Measurements from ENCODE around the gene FGF14. TPM values are rescaled to one million over a fixed set of nuclear protein-coding genes. Genes with fewer than 3 reads are reported as not detected.

Gene FGF14
- 4.6 and 5.0 TPM in 2 replicates for total RNA-seq
- long read RNA-seq, partial matches to known transcripts, result 2 of 3 reads
- long read RNA-seq, other reads (novel, unspliced or antisense), result 1 of 3 reads

DNA sequence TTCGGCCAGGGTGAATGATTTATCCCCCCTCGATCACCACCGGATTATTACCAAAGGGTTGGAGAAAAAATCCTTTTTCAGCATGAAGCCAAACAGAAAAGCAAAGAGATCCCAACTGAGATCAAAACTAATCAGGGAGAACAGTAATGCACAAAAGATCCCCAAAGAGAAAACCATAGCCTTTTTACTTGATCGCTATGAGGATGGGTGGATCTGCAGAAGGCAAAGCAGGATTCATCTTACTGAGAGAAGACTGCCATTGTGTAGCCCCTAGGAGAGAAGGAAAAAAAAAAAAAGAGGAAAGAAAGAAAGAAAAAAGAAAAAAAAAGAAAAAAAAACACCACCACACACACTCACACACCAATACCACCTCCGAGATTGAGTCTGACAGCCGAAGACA lies at the start of gene FGF14:
Gene FGF14 (minus strand): TSS at position 283 of the 400 bp plus-strand sequence.
- TF ChIP-seq, protein P1, sequence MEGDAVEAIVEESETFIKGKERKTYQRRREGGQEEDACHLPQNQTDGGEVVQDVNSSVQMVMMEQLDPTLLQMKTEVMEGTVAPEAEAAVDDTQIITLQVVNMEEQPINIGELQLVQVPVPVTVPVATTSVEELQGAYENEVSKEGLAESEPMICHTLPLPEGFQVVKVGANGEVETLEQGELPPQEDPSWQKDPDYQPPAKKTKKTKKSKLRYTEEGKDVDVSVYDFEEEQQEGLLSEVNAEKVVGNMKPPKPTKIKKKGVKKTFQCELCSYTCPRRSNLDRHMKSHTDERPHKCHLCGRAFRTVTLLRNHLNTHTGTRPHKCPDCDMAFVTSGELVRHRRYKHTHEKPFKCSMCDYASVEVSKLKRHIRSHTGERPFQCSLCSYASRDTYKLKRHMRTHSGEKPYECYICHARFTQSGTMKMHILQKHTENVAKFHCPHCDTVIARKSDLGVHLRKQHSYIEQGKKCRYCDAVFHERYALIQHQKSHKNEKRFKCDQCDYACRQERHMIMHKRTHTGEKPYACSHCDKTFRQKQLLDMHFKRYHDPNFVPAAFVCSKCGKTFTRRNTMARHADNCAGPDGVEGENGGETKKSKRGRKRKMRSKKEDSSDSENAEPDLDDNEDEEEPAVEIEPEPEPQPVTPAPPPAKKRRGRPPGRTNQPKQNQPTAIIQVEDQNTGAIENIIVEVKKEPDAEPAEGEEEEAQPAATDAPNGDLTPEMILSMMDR (IDR thresholded peaks at IDR 0.05; ENCODE audit: unreplicated experiment), result no peak
- Mint-ChIP-seq H3K4me3 (ENCODE audit: low read depth) (peak within 1 kb of the TSS; percentile 40), H3K27ac (peak within 1 kb of the TSS; percentile 21), H3K36me3 (ENCODE audit: insufficient read depth) (no peaks in the 10 kb centered on the region), H3K27me3 (peaks cover 70% of the 10 kb centered on the region), H3K9me3 (ENCODE audit: low read depth) (no peaks in the 10 kb centered on the region), H3K4me1 (ENCODE audit: low read depth) (peaks cover 13% of the 10 kb centered on the region)
- no peak for DNase-seq (ENCODE audit: low spot score, unreplicated experiment)

DNA sequence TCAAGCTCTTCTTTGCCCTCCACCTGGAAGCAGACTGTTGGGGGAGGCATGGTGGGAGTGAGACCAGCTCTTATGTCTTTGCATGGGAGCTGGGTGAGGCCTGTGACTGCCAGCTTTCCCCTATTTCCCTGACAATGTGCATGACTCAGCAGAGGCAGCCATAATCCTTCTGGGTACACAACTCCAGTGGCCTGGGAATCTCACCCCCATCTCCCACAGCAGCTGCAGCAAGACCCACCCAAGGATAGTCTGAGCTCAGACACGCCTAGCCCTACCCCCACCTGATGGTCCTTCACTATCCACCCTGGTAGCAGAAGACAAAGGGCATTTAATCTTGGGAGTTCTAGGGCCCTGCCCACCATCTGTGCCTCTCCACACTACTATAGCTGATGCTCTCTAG lies 41.4 kb upstream of the FGF14 start:
- DNase-seq (ENCODE audit: low spot score, unreplicated experiment), result no peak
- TF ChIP-seq, protein P1 (IDR thresholded peaks at IDR 0.05; ENCODE audit: unreplicated experiment), result no peak
- no peaks in the 10 kb centered on the region for H3K4me1 Mint-ChIP-seq (ENCODE audit: low read depth)
- H3K4me3 Mint-ChIP-seq (ENCODE audit: low read depth), result no peak overlapping the region
- H3K27me3 Mint-ChIP-seq, result no peaks in the 10 kb centered on the region
- no peaks in the 10 kb centered on the region for H3K36me3 Mint-ChIP-seq (ENCODE audit: insufficient read depth)
- peaks cover 8% of the 10 kb centered on the region for H3K9me3 Mint-ChIP-seq (ENCODE audit: low read depth)
- no peak overlapping the region for H3K27ac Mint-ChIP-seq

DNA sequence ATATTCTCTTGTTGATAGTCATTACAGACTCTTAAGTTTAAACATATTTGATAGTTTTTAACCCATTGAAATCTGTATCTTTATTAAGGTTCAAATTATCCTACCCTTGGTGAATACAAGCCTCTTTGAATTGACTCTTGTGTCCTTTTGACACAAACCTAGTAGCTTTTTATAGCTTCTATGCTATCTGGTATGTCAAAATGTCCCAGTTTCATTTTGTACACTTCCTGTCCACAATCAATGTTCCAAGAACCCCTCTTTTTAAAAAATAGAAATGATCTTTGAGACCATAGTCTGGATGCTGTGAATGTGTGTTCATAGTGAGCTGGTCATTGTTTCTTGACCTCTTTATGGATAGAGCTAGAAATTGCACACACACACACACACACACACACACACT lies 39.2 kb upstream of the FGF14 start:
- Mint-ChIP-seq H3K36me3 (ENCODE audit: insufficient read depth) (no peaks in the 10 kb centered on the region), H3K27ac (no peak overlapping the region), H3K4me3 (ENCODE audit: low read depth) (no peak overlapping the region), H3K4me1 (ENCODE audit: low read depth) (no peaks in the 10 kb centered on the region), H3K9me3 (ENCODE audit: low read depth) (peaks cover 4% of the 10 kb centered on the region), H3K27me3 (no peaks in the 10 kb centered on the region)
- TF ChIP-seq, protein P1 (IDR thresholded peaks at IDR 0.05; ENCODE audit: unreplicated experiment), result no peak
- no peak for DNase-seq (ENCODE audit: low spot score, unreplicated experiment)

DNA sequence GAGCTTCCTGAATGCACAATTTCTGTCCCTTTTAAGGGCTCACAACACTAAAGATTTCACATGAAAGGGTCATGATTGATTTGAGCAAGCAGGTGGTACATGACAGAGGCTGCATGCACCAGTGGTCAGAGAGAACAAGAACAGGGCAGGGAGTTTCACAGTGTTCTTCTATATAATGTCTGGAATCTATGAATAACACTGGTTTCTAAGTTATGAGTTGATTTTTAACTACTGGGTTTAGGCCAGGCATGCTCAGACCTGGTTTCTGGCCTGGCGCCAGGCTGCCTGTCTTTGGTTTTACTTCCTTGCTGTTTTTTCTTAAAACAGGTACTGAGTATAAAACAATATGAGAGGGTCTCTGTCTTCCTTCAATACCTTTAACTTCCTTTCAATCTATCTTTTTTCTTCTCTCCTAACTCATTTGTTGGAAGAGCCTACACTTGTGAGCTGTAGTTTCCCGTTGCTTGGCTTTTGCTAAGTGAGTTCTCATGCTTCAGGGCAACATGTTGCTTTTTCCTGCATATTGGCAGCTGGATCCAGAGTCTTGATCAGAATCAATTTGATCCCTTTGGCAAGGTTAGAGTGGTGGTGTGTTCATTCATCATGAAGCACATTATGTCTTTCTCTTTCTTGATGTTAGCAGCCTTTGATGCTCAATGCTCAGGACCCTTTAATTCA lies 38.5 kb upstream of the FGF14 start:
- H3K36me3 Mint-ChIP-seq (ENCODE audit: insufficient read depth), result no peaks in the 10 kb centered on the region

DNA sequence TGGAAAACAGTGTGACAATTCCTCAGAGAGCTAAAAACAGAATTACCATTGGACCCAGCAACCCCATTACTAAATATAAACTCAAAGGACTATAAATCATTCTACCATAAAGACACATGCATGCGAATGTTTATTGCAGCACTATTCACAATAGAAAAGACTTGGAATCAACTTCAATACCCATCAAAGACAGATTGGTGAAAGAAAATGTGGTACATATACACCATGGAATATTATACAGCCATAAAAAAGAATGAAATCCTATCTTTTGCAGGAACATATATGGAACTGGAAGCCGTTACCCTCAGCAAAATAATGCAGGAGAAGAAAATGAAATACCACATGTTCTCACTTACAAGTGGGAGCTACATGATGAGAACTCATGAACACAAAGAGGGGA lies 20.8 kb upstream of the FGF14 start:
- Mint-ChIP-seq H3K36me3 (ENCODE audit: insufficient read depth) (no peaks in the 10 kb centered on the region), H3K9me3 (ENCODE audit: low read depth) (peaks cover 28% of the 10 kb centered on the region), H3K27ac (no peak overlapping the region), H3K27me3 (no peaks in the 10 kb centered on the region), H3K4me3 (ENCODE audit: low read depth) (no peak overlapping the region), H3K4me1 (ENCODE audit: low read depth) (no peaks in the 10 kb centered on the region)
- TF ChIP-seq, protein P1 (IDR thresholded peaks at IDR 0.05; ENCODE audit: unreplicated experiment), result no peak
- no peak for DNase-seq (ENCODE audit: low spot score, unreplicated experiment)

More for the DNA sequence above, 38.5 kb upstream of the FGF14 start:
- Mint-ChIP-seq H3K9me3 (ENCODE audit: low read depth) (peaks cover 4% of the 10 kb centered on the region), H3K4me3 (ENCODE audit: low read depth) (no peak overlapping the region), H3K4me1 (ENCODE audit: low read depth) (no peaks in the 10 kb centered on the region), H3K27ac (no peak overlapping the region), H3K27me3 (no peaks in the 10 kb centered on the region)
- DNase-seq (ENCODE audit: low spot score, unreplicated experiment), result no peak
- TF ChIP-seq, protein P1 (IDR thresholded peaks at IDR 0.05; ENCODE audit: unreplicated experiment), result no peak

Measured in progenitor cell of endocrine pancreas (in vitro differentiated cells).